GM10266 (cell line): ENCODE measurements around the gene PRDM16.

Experiments
- DNase-seq: peaks from one replicate; pipeline ENCODE4 v3.0.0; 2012; ENCODE audit errors: extremely low spot score
- CTCF ChIP-seq: IDR thresholded peaks from 2 replicates; pipeline ENCODE4 v1.5.1; 2012; ENCODE audit warnings: mild to moderate bottlenecking, low read depth; ENCODE audit not compliant: control insufficient read depth, insufficient read depth; ENCODE audit errors: missing control alignments

Gene PRDM16

GRCh38 chr1:3420218-3420951 is 351.4 kb downstream of the PRDM16 start:
- no peak for DNase-seq
- no peak for TF ChIP-seq CTCF

- DNase-seq = no peak
- no peak for TF ChIP-seq CTCF
Observed at GRCh38 chr1:3422638-3423037, 353.6 kb downstream of the PRDM16 start.

- DNase-seq = no peak
- TF ChIP-seq CTCF = no peak
Observed at GRCh38 chr1:3423245-3423829, 354.3 kb downstream of the PRDM16 start.

GRCh38 chr1:3423896-3424611 is 355.1 kb downstream of the PRDM16 start:
- no peak for TF ChIP-seq CTCF
- no peak for DNase-seq

- no peak for TF ChIP-seq CTCF
- no peak for DNase-seq
Observed at GRCh38 chr1:3425486-3426215, 356.6 kb downstream of the PRDM16 start.

GRCh38 chr1:3426956-3427535 is 358.0 kb downstream of the PRDM16 start:
- TF ChIP-seq CTCF = no peak
- no peak for DNase-seq
